HepG2 (cell line): Measurements from ENCODE around the gene DISP2. TPM values are rescaled to one million over a fixed set of nuclear protein-coding genes. Genes with fewer than 3 reads are reported as not detected.
A peak's percentile ranks its signal among the peaks of the same experiment; 100 is the strongest.

ENCODE experiments used
- AKAP8 ChIP-seq: sonication (generic); formaldehyde crosslinking; IDR thresholded peaks from 2 replicates; pipeline ENCODE4 v1.5.1; 2020; ENCODE audit warnings: mild to moderate bottlenecking, missing genetic modification reagents
- FOXA3 ChIP-seq: IDR thresholded peaks from 2 replicates; pipeline ENCODE4 v1.6.1; 2016; ENCODE audit warnings: missing genetic modification reagents, missing compliant biosample characterization
- GZF1 ChIP-seq: sonication (generic); formaldehyde crosslinking; IDR thresholded peaks from 2 replicates; pipeline ENCODE4 v1.5.1; 2020; ENCODE audit warnings: mild to moderate bottlenecking, missing genetic modification reagents
- HMGA1 ChIP-seq: sonication (generic); formaldehyde crosslinking; conservative IDR thresholded peaks from 2 replicates; pipeline ENCODE4 v1.4.0; 2020; ENCODE audit warnings: missing genetic modification reagents
- HNRNPH1 ChIP-seq: fragments of 200-400 bp; formaldehyde crosslinking; optimal IDR thresholded peaks from 2 replicates; pipeline ENCODE3; 2017; ENCODE audit warnings: mild to moderate bottlenecking, low read depth, low read length
- HOXA9 ChIP-seq: sonication (generic); formaldehyde crosslinking; IDR thresholded peaks from 2 replicates; pipeline ENCODE4 v1.8.1; 2022; ENCODE audit warnings: missing genetic modification reagents, mild to moderate bottlenecking, moderate library complexity, borderline replicate concordance
- MBD4 ChIP-seq: IDR thresholded peaks from 2 replicates; pipeline ENCODE4 v1.6.1; 2012; ENCODE audit warnings: low read length, inconsistent platforms, borderline replicate concordance
- NR2F2 ChIP-seq: IDR thresholded peaks from 2 replicates; pipeline ENCODE4 v1.6.1; 2012; ENCODE audit warnings: low read depth, inconsistent platforms, borderline replicate concordance
- PCBP2 ChIP-seq: fragments of 200-400 bp; formaldehyde crosslinking; optimal IDR thresholded peaks from 2 replicates; pipeline ENCODE3; 2018; ENCODE audit warnings: low read length, low read depth; ENCODE audit not compliant: poor library complexity, severe bottlenecking
- RELA ChIP-seq: sonication (generic); formaldehyde crosslinking; IDR thresholded peaks from 2 replicates; pipeline ENCODE4 v1.4.0; 2020; ENCODE audit warnings: missing genetic modification reagents
- SALL2 ChIP-seq: sonication (generic); formaldehyde crosslinking; IDR thresholded peaks from 2 replicates; pipeline ENCODE4 v1.8.1; 2023; ENCODE audit warnings: mild to moderate bottlenecking, missing genetic modification reagents, inconsistent platforms
- U2AF1 ChIP-seq: fragments of 200-400 bp; formaldehyde crosslinking; optimal IDR thresholded peaks from 2 replicates; pipeline ENCODE3; 2017; ENCODE audit warnings: mild to moderate bottlenecking, low read depth, low read length
- YEATS2 ChIP-seq: sonication (generic); formaldehyde crosslinking; IDR thresholded peaks from 2 replicates; pipeline ENCODE4 v1.4.0; 2020; ENCODE audit warnings: missing genetic modification reagents, borderline replicate concordance
- YY1 ChIP-seq: IDR thresholded peaks from 2 replicates; pipeline ENCODE4 v1.6.1; 2011; ENCODE audit warnings: low read length, low read depth, moderate library complexity, mild to moderate bottlenecking; ENCODE audit not compliant: insufficient read depth, insufficient replicate concordance
- ZBTB7A ChIP-seq: sonication (generic); formaldehyde crosslinking; IDR thresholded peaks from 2 replicates; pipeline ENCODE4 v1.8.0; 2022; ENCODE audit warnings: mild to moderate bottlenecking, missing genetic modification reagents
- ZBTB7B ChIP-seq: sonication (generic); formaldehyde crosslinking; IDR thresholded peaks from 2 replicates; pipeline ENCODE4 v1.4.0; 2020; ENCODE audit warnings: missing genetic modification reagents
- ZFY ChIP-seq: sonication (generic); formaldehyde crosslinking; IDR thresholded peaks from 2 replicates; pipeline ENCODE4 v1.4.0; 2020; ENCODE audit warnings: missing genetic modification reagents
- ZNF232 ChIP-seq: sonication (generic); formaldehyde crosslinking; IDR thresholded peaks from 2 replicates; pipeline ENCODE4 v1.4.0; 2020; ENCODE audit warnings: missing genetic modification reagents, borderline replicate concordance
- ZNF292 ChIP-seq: sonication (generic); formaldehyde crosslinking; IDR thresholded peaks from 2 replicates; pipeline ENCODE4 v1.8.1; 2022; ENCODE audit warnings: mild to moderate bottlenecking, low read depth, missing genetic modification reagents, borderline replicate concordance
- ZNF446 ChIP-seq: sonication (generic); formaldehyde crosslinking; IDR thresholded peaks from 2 replicates; pipeline ENCODE4 v1.5.0; 2020; ENCODE audit warnings: mild to moderate bottlenecking, missing genetic modification reagents
- ZNF576 ChIP-seq: sonication (generic); formaldehyde crosslinking; IDR thresholded peaks from 2 replicates; pipeline ENCODE4 v1.4.0; 2020; ENCODE audit warnings: mild to moderate bottlenecking, missing genetic modification reagents
- ZNF598 ChIP-seq: sonication (generic); formaldehyde crosslinking; IDR thresholded peaks from 2 replicates; pipeline ENCODE4 v1.5.1; 2020; ENCODE audit warnings: mild to moderate bottlenecking, missing genetic modification reagents, borderline replicate concordance
- ZNF737 ChIP-seq: sonication (generic); formaldehyde crosslinking; IDR thresholded peaks from 2 replicates; pipeline ENCODE4 v1.5.0; 2020; ENCODE audit warnings: missing genetic modification reagents, mild to moderate bottlenecking, borderline replicate concordance
- ZNF777 ChIP-seq: sonication (generic); formaldehyde crosslinking; IDR thresholded peaks from 2 replicates; pipeline ENCODE4 v1.4.0; 2020; ENCODE audit warnings: missing genetic modification reagents
- ZNF816 ChIP-seq: sonication (generic); formaldehyde crosslinking; IDR thresholded peaks from 2 replicates; pipeline ENCODE4 v1.8.0; 2022; ENCODE audit warnings: missing genetic modification reagents, mild to moderate bottlenecking, borderline replicate concordance
- polyA plus RNA-seq, 8 experiments: library from polyadenylated mRNA; depleted of rRNA in 3 of 8; stranded (reverse) in 7 of 8; unstranded in 1 of 8; fragments of >200 nt; fragmentation: Illumina TruSeq in 4 of 8; extraction: Trizol in 4 of 8; gene quantifications; 2 replicates each; pipeline versions ENCODE4 v1.2.1 to v1.2.3, GENCODE V29; 2011 to 2016; ENCODE audit warnings: low read depth in 4 of 8, missing spikeins in 1 of 8, mixed read lengths in 1 of 8; ENCODE audit not compliant: insufficient read depth in 1 of 8
- total RNA-seq, 5 experiments: library from RNA; depleted of rRNA; stranded (reverse); fragments of >200 nt; fragmentation: Illumina TruSeq; extraction: Trizol; gene quantifications; 2 replicates each; pipeline ENCODE4 v1.2.3, GENCODE V29; 2016; ENCODE audit warnings: low read depth in 1 of 5
- TF ChIP-seq, protein P1 (sequence below): sonication (generic); formaldehyde crosslinking; IDR thresholded peaks from 2 replicates; pipeline ENCODE4 v1.4.0; 2020; ENCODE audit warnings: missing genetic modification reagents, low read depth, mild to moderate bottlenecking, borderline replicate concordance
- TF ChIP-seq, protein P2 (sequence below): sonication (generic); formaldehyde crosslinking; IDR thresholded peaks from 2 replicates; pipeline ENCODE4 v1.4.0; 2020; ENCODE audit warnings: low read depth, mild to moderate bottlenecking, missing genetic modification reagents

DISP2 gene
- total and polyA plus RNA-seq, 2 of the 13 experiments (the other 11 are each of a cell fraction or from before 2014, with no cell fraction given) = 0.09 to 0.32 TPM

DNA sequence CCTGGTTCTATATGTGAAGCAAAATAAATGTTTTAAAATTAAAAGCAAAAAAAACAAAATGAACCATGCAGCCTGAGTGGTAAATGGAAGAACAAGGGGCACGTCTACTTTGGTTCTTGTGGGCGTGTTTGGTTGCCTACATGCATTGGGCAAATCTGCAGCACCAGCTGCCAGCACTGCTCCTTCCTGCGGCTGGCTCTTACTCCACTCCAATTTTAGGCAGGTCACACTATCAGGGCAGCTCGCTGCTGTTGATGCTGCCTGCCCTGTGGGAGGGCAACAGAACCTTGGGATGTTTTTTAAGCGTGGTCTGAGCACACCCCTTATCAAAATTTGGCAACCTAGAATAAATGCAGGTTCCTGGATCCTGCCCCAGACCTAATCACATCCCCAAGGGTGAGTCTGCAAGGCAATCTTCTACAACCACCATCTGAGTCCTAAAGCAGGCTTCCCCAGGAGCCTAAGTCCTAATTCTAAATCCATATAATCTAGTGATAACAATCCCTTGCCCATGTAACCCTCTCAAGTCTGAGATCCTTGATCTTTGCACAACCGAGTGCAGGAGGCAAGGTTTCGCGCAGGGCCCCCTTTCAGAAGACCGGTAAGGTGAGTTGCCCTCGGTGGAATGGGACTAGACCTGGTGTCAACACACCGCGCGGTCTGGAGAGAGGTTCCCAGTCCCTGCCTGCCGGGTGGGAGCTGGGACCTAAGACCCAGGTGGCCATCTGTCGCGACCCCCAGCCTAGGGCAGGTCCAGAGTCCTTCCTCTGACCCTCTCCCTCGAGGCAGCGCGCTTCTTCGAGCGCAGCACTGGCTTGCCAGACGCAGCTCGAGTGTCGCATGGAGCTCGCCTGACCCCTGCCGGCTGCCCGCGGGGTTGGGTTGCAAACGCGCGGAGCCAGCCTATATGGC lies 63.5 kb downstream of the DISP2 start (continued):
- TF ChIP-seq ZNF292 (CRISPR knock-in tag) = no peak
- TF ChIP-seq ZNF598 = 0 out of 2 replicates have a peak, but pooled peaks have one; percentile 52
- TF ChIP-seq HNRNPH1 = no peak
- TF ChIP-seq NR2F2 = no peak
- no peak; the same call in 1 of the 2 replicates for TF ChIP-seq ZFY (CRISPR knock-in tag)
- TF ChIP-seq ZNF576 = no peak
- TF ChIP-seq ZNF737 (CRISPR knock-in tag) = no peak
- TF ChIP-seq ZBTB7B (CRISPR knock-in tag) = peak; percentile 55; the same call in 1 of the 2 replicates
- no peak for TF ChIP-seq PCBP2
- TF ChIP-seq FOXA3 (CRISPR knock-in tag) = peak; percentile 25; the same call in 1 of the 2 replicates
- TF ChIP-seq AKAP8 = peak; percentile 98
- TF ChIP-seq, protein P1, sequence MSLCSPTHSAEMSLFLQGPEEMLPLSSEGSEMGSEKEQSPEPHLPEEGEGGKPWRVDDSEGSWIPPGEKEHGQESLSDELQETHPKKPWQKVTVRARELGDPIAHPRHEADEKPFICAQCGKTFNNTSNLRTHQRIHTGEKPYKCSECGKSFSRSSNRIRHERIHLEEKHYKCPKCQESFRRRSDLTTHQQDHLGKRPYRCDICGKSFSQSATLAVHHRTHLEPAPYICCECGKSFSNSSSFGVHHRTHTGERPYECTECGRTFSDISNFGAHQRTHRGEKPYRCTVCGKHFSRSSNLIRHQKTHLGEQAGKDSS (CRISPR knock-in tag) = peak; percentile 60; the same call in 1 of the 2 replicates
- no peak for TF ChIP-seq GZF1 (CRISPR knock-in tag)
- TF ChIP-seq ZBTB7A = 0 out of 2 replicates have a peak, but pooled peaks have one; percentile 35
- TF ChIP-seq YEATS2 = 0 out of 2 replicates have a peak, but pooled peaks have one; percentile 21
- TF ChIP-seq SALL2 = no peak
- TF ChIP-seq MBD4 = no peak
- peak; percentile 19 for TF ChIP-seq YY1
- TF ChIP-seq, protein P2, sequence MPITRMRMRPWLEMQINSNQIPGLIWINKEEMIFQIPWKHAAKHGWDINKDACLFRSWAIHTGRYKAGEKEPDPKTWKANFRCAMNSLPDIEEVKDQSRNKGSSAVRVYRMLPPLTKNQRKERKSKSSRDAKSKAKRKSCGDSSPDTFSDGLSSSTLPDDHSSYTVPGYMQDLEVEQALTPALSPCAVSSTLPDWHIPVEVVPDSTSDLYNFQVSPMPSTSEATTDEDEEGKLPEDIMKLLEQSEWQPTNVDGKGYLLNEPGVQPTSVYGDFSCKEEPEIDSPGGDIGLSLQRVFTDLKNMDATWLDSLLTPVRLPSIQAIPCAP (CRISPR knock-in tag) = no peak
- TF ChIP-seq U2AF1 = no peak
- TF ChIP-seq ZNF777 (CRISPR knock-in tag) = peak; percentile 60; the same call in 1 of the 2 replicates
- TF ChIP-seq ZNF232 = no peak
- no peak for TF ChIP-seq ZNF446 (CRISPR knock-in tag)
- TF ChIP-seq ZNF816 (CRISPR knock-in tag) = no peak
- peak; percentile 63; the same call in 1 of the 2 replicates for TF ChIP-seq RELA
- TF ChIP-seq HOXA9 (CRISPR knock-in tag) = no peak
- no peak for TF ChIP-seq HMGA1 (CRISPR knock-in tag)
